Spleen (tissue), 7 donors: ENCODE results near the gene NLK.

Experiments
- CTCF ChIP-seq, 11 experiments: fragments of 200-600 bp in 7 of 11; fragments of 450-650 bp in 4 of 11; sonication (generic) in 4 of 11; IDR thresholded peaks in 8 of 11; conservative IDR thresholded peaks in 3 of 11; 1 replicate in 7 of 11; 2 replicates in 4 of 11; pipeline versions ENCODE4 v1.4.0 to v1.8.0; 2016 to 2021; ENCODE audit warnings: antibody characterized with exemption in 11 of 11, inconsistent platforms in 4 of 11, mild to moderate bottlenecking in 1 of 11
- POLR2A ChIP-seq, 3 donors: fragments of 450-650 bp; IDR thresholded peaks; one replicate each; pipeline ENCODE4 v1.5.1; 2017; ENCODE audit warnings: antibody characterized with exemption in 3 of 3, mild to moderate bottlenecking in 1 of 3
- donor health status: DM: no; HTN: no; CAD: no; lungs with moderate emphysema.
- donor health status: DM: no; HTN: no; CAD: no.
- donor health status: DM: no; HTN: no; CAD: no.

GRCh38 chr17:28173031-28173561 lies 130.6 kb downstream of the NLK start:
- no peak for TF ChIP-seq CTCF (IDR thresholded peaks at IDR 0.05 in 8 of 11, conservative IDR thresholded peaks at IDR 0.05 in 3 of 11)
- no peak for TF ChIP-seq POLR2A (IDR thresholded peaks at IDR 0.05)
